Muscle of arm (tissue), 12 donors: ENCODE data around the gene AGBL1. TPM values are rescaled to one million over a fixed set of nuclear protein-coding genes. Genes with fewer than 3 reads are reported as not detected.

ENCODE experiments used
- DNase-seq: peaks from one replicate; pipeline ENCODE4 v3.0.0-alpha.2; 2013
- polyA plus RNA-seq, 12 donors: library from polyadenylated mRNA; unstranded; fragments of 120-200 nt; gene quantifications; one replicate each; pipeline ENCODE4 v1.2.1, GENCODE V29; 2013; ENCODE audit not compliant: insufficient read length in 12 of 12

AGBL1 gene
- polyA plus RNA-seq, 12 donors: 3.0 to 30.7 (median 18.7) TPM; not detected in 1

DNA sequence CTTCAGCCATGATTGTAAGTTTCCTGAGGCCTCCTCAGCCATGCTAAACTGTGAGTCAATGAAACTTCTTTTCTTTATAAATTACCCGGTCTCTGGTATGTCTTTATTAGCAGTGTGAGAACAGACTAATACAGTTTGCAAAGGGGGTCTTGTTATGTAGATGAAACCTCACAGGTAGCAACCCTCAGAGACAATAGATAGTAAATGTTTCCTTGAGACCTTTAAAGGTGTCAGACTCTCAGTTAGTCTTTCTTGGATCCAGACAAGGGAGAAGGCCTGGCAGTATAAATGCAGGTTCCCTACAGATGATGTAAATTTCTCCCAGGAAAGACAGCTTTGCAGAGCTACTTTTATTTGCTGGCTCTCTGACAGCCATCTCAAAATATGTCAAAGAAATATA, 510.8 kb downstream of the AGBL1 start:
- DNase-seq: no peak

- DNase-seq: no peak
Measured at GRCh38 chr15:86591158-86591557, 511.5 kb downstream of the AGBL1 start.

DNA sequence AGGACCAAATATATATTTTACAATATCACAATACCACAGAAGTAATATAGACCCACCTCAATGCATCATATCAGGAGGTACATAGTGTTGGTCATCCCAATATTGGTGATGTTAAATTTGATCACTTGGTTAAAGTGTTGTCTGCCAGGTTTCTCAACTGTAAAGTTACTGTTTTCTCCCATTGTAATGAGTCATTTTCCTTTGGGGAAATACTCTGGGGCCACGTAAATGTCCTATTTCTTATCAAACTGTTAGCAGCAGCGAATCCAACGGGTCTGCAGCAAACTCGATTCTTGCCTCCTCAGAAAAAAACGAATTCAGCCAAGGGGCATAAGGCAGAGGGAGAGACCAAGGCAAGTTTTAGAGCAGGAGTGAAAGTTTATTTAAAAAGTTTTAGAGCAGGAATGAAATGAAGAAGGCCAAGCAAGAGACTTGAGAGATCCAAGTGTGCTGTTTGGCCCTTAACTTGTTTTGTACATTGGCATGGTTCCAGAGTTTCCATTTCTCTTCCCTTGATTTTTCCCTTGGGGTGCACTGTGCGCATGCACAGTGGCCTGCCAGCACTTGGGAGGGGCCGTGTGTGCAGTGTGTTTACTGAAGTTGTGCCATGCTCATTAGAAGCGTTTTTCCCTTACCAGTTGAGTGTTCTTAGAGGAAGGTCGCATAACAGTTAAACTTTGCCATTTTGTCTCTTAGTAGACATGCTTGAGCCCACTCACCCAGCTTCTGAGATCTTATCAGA, 512.5 kb downstream of the AGBL1 start:
- DNase-seq: peak; percentile 68

- DNase-seq: no peak
Measured at GRCh38 chr15:86595741-86596140, 516.1 kb downstream of the AGBL1 start.

DNA sequence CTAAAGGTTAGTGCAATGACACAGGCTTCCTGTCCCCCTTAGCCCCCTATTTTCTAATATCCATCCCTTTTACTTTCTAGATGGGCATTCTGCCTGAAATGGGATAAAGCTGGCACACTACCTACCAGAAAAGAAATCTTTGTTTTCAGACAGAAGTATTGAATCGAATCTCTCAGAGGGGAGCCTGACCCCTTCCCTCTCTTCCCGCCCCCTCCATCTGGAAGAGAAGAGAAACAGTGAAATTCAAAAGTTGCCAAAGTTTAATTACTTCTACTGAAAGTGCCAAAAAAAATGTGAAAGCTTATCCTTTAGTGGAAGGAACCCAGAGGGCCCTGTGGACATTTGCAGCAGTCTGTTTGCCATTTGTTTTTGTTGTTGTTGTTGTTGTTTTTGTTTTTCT, 523.8 kb downstream of the AGBL1 start:
- DNase-seq: no peak

- DNase-seq: peak; percentile 26
Measured at GRCh38 chr15:86608461-86609205, 529.0 kb downstream of the AGBL1 start.

- DNase-seq: no peak
Measured at GRCh38 chr15:86609275-86609674, 529.6 kb downstream of the AGBL1 start.

DNA sequence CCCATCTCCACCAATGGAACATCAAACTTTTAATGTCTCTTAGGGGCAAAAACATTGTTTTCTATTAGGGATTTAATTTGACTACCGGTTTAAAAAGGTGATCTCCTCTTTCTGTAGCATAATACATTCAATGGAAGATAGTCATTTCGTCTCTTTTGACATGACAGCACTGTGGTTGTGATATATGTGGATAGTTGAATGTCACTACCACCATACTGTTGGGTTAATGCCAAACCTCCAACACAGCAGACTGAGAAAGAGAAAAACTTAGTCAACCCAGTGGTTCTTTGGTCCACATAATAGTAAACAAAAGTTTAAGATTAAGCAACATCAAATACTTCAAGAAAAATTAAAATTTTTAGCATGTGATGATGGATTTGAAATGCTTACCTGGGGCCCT, 530.4 kb downstream of the AGBL1 start:
- DNase-seq: no peak

DNA sequence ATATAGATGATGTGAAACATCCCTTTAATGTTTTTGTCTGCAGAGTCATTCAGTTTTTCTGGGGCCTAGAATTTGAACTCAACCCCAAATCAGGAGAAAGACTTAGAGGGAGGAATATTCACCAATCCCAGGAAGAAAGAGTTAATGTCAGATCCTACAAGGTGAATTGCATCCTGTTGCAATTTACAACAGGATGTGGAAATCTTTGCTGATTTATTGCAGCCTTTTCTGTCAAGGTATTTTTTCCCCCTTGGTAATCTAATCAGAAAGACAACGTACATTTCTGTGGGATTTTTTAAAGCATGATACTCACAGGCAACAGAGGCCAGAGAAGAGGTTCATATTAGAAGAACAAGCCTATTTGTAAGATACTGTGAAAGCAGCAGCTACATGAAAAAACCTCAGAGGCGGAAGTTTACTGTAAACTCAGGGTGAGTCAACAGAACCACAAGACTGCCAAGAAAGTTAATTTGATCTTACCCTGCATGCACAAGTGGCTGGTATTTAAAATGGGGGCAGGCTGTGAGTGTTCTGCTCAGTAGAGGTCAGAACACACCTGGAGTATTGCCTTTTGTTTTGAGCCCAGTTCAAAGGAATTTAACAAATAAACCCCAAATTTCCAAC, 531.9 kb downstream of the AGBL1 start:
- no peak for DNase-seq

DNA sequence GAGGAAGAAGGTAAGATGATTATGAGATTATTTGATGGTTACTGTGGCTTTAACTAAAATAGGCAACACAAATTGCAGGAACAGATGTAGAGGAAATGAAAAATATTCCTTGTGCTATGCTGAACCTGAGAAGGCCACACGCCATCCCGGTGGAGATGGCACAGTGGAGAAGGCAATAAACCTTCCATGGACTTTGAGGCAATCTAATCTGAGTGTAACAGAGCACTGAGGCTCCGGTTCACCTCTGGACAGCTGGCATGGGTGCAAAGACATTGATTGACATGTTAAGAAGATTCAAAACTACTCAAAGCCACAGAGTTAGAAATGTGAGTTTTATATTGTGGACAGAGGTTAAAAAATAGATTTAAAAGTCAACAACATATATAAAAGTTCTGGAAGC, 535.7 kb downstream of the AGBL1 start:
- DNase-seq: no peak

- no peak for DNase-seq
Measured at GRCh38 chr15:86615816-86616215, 536.1 kb downstream of the AGBL1 start.

GRCh38 chr15:86616771-86617170, 537.1 kb downstream of the AGBL1 start:
- DNase-seq: no peak

DNA sequence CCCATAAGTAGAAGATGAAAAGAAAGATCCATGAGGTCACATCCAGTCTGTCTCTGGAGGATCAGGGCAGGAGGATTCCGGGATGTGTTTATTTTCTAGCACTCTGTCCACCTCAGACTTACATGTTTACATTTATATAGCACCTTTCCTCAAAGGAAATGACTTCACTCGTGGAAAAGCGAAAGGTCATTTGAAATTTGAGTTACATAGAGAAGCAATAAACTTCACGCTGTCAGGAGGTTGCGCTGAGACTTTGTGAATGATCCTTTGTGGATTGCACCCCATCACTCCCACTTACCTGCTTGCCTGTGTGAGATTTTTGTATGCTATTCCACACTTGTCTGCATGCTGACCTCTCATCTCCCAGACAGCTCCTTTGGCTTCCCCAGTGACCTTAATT, 540.5 kb downstream of the AGBL1 start:
- no peak for DNase-seq

- no peak for DNase-seq
Measured at GRCh38 chr15:86620641-86621349, 541.1 kb downstream of the AGBL1 start.

- no peak for DNase-seq
Measured at GRCh38 chr15:86623236-86623635, 543.6 kb downstream of the AGBL1 start.

GRCh38 chr15:86624261-86625036, 544.8 kb downstream of the AGBL1 start:
- peak; percentile 51 for DNase-seq

DNA sequence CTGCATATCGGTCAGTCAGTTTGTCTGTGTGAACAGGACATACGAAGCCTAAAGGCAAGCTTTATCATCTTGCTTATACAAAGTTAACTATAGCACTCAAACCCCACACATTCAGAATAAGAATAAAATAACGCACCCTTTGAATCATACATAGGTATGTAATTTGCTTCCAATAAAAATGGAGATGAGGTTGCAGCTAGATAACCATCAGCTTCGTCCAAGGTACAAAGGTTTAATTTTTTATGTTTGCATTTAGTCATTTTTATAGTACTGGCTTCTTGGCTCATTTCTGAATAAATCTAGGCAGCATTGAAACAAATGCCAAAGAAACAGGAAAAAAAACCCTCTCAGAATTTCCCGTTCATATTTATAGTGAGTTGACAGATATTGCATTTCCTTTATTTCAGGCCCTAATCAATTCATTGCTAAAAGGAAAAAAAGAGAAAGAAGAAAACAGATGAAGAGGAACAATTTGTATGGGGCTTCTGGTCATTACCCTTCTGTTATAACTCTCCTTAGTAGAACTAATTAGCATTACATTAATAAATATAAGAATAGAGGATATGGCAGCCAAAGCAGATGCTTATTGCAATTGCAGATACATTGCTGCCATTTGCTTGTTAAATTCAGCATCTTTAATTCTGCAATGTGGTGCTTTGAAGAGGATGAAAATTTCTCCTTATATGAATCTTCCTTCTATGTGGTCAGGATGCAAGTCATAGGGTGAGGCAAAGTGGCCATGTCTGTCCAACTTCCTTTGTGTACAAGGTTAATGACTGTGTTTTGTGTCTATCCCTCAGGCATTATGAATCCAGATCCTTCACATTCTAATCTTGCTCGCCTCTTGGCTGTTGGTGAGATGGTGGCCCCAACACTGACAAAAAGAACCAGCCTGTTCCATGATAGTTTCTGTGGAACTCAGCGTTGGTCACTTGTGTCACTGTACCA, 550.0 kb downstream of the AGBL1 start:
- no peak for DNase-seq

DNA sequence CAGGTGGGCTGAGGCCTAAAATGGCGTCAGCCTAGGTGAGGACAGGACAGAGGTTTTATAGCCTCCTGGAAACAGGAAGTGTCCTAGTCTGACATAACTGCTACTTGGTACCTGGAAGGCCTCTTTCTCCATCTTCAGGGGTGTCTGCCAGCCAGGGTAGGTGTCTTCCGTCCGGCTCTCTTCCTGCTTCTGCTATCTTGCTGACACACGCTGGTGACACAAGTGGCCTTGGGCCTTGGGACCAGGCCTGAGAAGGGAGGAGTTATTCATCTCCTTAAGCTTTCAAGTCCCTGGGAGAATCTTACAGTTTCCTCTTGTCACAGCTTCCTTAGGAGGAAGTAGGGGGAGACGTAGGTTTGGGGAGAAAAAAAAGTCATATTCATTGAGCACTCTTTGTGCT, 551.3 kb downstream of the AGBL1 start:
- DNase-seq: no peak

GRCh38 chr15:86634146-86634545, 554.5 kb downstream of the AGBL1 start:
- DNase-seq: no peak

- DNase-seq: no peak
Measured at GRCh38 chr15:86634992-86635638, 555.4 kb downstream of the AGBL1 start.
